OCI-LY7 (cell line): ENCODE measurements around the gene AP5M1.

Source experiments
- EZH2phosphoT487 ChIP-seq: fragments of 200-600 bp; sonication (generic); IDR thresholded peaks from 2 replicates; pipeline ENCODE4 v1.6.1; 2018; ENCODE audit warnings: low read depth, borderline replicate concordance, mild to moderate bottlenecking, mixed run types, antibody characterized with exemption, low read length, moderate library complexity, mixed read lengths
- TF ChIP-seq, protein P1 (sequence below): fragments of 200-600 bp; sonication (generic); conservative IDR thresholded peaks from 2 replicates; pipeline ENCODE4 v1.5.1; 2014; ENCODE audit warnings: mild to moderate bottlenecking, antibody characterized with exemption, low read length, moderate library complexity, mixed read lengths

- TF ChIP-seq, protein P1, sequence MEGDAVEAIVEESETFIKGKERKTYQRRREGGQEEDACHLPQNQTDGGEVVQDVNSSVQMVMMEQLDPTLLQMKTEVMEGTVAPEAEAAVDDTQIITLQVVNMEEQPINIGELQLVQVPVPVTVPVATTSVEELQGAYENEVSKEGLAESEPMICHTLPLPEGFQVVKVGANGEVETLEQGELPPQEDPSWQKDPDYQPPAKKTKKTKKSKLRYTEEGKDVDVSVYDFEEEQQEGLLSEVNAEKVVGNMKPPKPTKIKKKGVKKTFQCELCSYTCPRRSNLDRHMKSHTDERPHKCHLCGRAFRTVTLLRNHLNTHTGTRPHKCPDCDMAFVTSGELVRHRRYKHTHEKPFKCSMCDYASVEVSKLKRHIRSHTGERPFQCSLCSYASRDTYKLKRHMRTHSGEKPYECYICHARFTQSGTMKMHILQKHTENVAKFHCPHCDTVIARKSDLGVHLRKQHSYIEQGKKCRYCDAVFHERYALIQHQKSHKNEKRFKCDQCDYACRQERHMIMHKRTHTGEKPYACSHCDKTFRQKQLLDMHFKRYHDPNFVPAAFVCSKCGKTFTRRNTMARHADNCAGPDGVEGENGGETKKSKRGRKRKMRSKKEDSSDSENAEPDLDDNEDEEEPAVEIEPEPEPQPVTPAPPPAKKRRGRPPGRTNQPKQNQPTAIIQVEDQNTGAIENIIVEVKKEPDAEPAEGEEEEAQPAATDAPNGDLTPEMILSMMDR: no peak
- no peak for TF ChIP-seq EZH2phosphoT487
Measured at GRCh38 chr14:57277062-57277461, 8.3 kb downstream of the AP5M1 start.
